GM06990 (cell line): ENCODE data around the gene F2RL2.
"Not testable (repeated sequence)": the region's sequence is repeated elsewhere in the genome, so short reads cannot be mapped to it uniquely, and the experiment has no call there.

ENCODE experiments used
- DNase-seq: peaks from one replicate; pipeline ENCODE4 v3.0.0-alpha.2; 2011; ENCODE audit not compliant: insufficient read length; ENCODE audit errors: extremely low read depth
- H3K27me3 ChIP-seq: replicated peaks from 2 replicates; pipeline ENCODE4 v1.6.0; 2011; ENCODE audit warnings: low read length; ENCODE audit not compliant: control insufficient read depth, insufficient read depth
- H3K36me3 ChIP-seq: 2 replicates; pipeline ENCODE4 v1.5.1; 2011; ENCODE audit warnings: low read length; ENCODE audit not compliant: control insufficient read depth, insufficient read depth
- H3K4me3 ChIP-seq: replicated peaks from 2 replicates; pipeline ENCODE4 v1.5.1; 2011; ENCODE audit warnings: low read depth, mild to moderate bottlenecking, control low read depth, low read length
- CTCF ChIP-seq: IDR thresholded peaks from 2 replicates; pipeline ENCODE4 v1.5.1; 2011; ENCODE audit warnings: low read length, control low read depth, mild to moderate bottlenecking, inconsistent platforms; ENCODE audit not compliant: insufficient read depth, poor library complexity, severe bottlenecking

Gene F2RL2

DNA sequence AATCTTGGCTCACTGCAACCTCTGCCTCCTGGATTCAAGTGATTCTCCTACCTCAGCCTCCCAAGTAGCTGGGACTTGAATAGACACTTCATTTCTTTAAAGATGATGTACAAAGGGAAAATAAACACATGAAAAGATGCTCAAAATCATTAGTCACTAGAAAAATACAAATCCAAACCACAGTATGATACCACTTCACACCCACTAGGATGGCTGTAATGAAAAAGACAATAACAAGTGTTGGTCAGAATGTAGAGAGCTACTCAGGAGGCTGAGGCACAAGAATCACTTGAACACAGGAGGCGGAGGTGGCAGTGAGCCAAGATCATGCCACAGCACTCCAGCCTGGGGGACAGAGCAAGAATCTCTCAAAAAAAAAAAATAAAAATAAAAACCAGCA is 13.0 kb downstream of the F2RL2 start:
- Histone ChIP-seq H3K27me3 (no peaks in the 10 kb centered on the region), H3K36me3 (peaks cover 2% of the 10 kb centered on the region; the same call in 1 of the 2 replicates), H3K4me3 (no peak overlapping the region)
- no peak for DNase-seq
- no peak for TF ChIP-seq CTCF

DNA sequence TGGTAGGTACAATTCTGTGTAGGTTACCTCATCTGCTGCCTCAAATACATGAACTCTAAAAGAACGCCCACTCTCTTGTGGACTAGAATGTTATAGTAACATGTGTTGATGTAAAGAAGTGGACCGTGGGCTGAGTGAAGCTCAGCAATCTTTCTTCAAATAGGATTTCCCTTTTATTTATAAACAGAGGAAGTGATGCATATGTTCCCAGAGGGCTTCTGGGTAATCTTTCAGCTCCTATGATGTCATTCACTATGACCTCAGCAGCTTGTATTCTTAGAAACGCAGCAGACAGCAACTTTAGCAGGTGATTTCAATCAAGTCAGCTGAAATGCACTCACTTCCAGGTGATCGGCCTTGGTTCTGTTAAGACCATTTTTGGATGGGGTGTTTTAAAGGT is 14.4 kb downstream of the F2RL2 start:
- H3K36me3 ChIP-seq: peaks cover 2% of the 10 kb centered on the region; the same call in 1 of the 2 replicates
- DNase-seq: no peak
- TF ChIP-seq CTCF: no peak
- H3K27me3 ChIP-seq: no peaks in the 10 kb centered on the region
- no peak overlapping the region for H3K4me3 ChIP-seq

DNA sequence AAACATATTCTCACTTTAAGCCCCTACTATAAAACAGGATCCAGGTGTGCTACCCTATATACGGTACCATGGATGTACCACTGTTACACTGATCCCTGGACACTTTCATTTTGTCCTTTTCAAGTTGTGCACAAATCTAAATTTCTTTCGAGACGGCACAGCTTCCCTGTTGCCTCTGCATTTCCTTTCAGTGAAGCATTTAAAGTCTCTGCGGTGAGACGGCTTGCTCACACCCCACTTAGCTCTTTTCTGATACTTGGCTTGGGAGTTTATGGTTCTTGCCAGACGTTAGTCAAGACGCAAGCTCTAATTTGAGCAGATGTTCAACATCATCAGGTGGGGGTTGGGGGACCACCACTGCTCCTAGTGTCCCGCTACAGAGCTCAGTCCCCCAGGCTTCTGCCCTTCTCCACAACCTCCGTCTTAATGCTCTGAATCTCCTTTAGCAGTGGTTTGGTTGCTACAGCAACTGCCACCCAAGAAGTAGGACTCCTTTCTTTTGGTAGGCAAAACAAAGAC is 15.8 kb downstream of the F2RL2 start:
- TF ChIP-seq CTCF: no peak
- Histone ChIP-seq H3K36me3 (peaks cover 2% of the 10 kb centered on the region; the same call in 1 of the 2 replicates), H3K27me3 (no peaks in the 10 kb centered on the region), H3K4me3 (no peak overlapping the region)
- DNase-seq: no peak

- Histone ChIP-seq H3K36me3 (peaks cover 1% of the 10 kb centered on the region; the same call in 1 of the 2 replicates), H3K27me3 (no peaks in the 10 kb centered on the region), H3K4me3 (no peak overlapping the region)
- no peak for TF ChIP-seq CTCF
- no peak for DNase-seq
These were observed 16.5 kb downstream of the F2RL2 start for GRCh38 chr5:76606701-76607100.

DNA sequence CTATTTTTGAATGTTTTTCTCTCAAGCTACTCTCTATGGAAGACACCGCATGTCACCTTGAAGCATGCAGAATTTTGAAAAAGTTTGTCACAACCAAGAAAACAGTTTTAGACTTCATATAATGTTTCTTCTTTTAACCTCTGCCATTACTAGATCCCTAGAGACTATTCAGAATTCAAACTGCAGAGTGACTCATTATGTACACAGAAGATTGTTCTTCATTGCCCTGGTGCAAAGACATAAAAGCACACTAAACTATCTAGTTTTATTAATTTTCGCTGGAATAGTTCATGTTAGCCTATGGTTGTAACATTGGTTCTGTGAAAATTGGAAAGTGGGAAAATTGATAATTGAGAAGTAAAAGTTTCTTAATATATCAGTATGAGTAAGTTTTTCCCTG is 18.4 kb downstream of the F2RL2 start:
- Histone ChIP-seq H3K27me3 (no peaks in the 10 kb centered on the region), H3K4me3 (no peak overlapping the region), H3K36me3 (no peaks in the 10 kb centered on the region)
- DNase-seq: no peak
- no peak for TF ChIP-seq CTCF

DNA sequence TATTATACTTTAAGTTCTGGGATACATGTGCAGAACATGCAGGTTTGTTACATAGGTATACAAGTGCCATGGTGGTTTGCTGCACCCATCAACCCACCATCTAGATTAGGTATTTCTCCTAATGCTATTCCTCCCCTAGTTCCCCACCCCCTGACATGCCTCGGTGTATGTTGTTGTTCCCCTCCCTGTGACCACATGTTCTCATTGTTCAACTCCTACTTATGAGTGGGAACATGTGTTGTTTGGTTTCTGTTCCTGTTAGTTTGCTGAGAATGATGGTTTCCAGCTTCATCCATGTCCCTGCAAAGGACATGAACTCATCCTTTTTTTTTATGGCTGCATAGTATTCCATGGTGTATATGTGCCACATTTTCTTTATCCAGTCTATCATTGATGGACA is 19.2 kb downstream of the F2RL2 start:
- DNase-seq, H3K27me3 ChIP-seq, H3K4me3 ChIP-seq, H3K36me3 ChIP-seq: not testable (repeated sequence)
